Measurements from ENCODE around the gene MED27. TPM values are rescaled to one million over a fixed set of nuclear protein-coding genes. Genes with fewer than 3 reads are reported as not detected.

The MED27 gene
- total RNA-seq, 1 donor, result 19.0 TPM

- TF ChIP-seq CTCF (IDR thresholded peaks at IDR 0.05; ENCODE audit: insufficient read depth, low read depth, low read length), result no peak
- no peak overlapping the region for H3K4me3 ChIP-seq (ENCODE audit: low read depth, low read length)
- peak; percentile 17 for DNase-seq (ENCODE audit: low read depth)
These were observed 71.4 kb downstream of the MED27 start for GRCh38 chr9:132008184-132008803.

- H3K4me3 ChIP-seq (ENCODE audit: low read depth, low read length), result no peak overlapping the region
- TF ChIP-seq CTCF (IDR thresholded peaks at IDR 0.05; ENCODE audit: insufficient read depth, low read depth, low read length), result no peak
- no peak for DNase-seq (ENCODE audit: low read depth)
These were observed 72.2 kb downstream of the MED27 start for GRCh38 chr9:132007371-132008025.

DNA sequence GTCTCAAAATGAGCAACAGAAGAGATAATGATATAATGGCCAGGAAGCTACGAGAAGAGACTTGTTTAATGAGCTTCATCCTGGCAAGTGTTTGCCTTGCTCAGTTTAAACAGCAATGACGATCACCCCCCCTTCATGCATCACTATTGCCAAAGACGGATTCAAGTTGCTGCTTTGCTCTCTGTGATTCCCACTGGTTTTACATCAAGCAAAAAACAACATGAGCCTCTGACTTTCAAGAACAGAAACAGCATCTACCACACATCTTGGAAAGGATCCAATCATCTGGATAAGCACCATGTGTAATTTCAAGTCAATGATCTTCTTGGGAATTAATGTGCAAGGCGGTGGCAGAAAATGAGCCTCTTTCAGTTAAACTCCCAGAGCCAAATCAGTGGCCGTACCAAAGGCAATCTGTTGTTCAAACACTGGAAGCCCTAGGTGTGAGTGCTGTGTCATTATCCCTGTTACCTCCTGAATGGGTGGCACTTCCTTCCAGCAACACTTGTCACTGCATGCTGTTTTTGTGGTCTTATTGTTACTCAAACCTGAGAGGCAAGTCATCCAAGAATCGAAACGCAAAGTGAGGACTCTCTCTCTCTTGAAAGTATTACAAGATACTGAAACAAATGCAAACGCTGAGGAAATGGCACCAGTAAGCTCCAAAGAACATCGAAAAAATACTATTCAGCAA lies 72.8 kb downstream of the MED27 start:
- DNase-seq (ENCODE audit: low read depth), result peak; percentile 56
- no peak overlapping the region for H3K4me3 ChIP-seq (ENCODE audit: low read depth, low read length)
- TF ChIP-seq CTCF (IDR thresholded peaks at IDR 0.05; ENCODE audit: insufficient read depth, low read depth, low read length), result no peak

GRCh38 chr9:132005899-132006298 lies 73.8 kb downstream of the MED27 start:
- no peak for TF ChIP-seq CTCF (IDR thresholded peaks at IDR 0.05; ENCODE audit: insufficient read depth, low read depth, low read length)
- no peak overlapping the region for H3K4me3 ChIP-seq (ENCODE audit: low read depth, low read length)
- peak; percentile 37 for DNase-seq (ENCODE audit: low read depth)

- no peak for TF ChIP-seq CTCF (IDR thresholded peaks at IDR 0.05; ENCODE audit: insufficient read depth, low read depth, low read length)
- DNase-seq (ENCODE audit: low read depth), result no peak
- H3K4me3 ChIP-seq (ENCODE audit: low read depth, low read length), result no peak overlapping the region
These were observed 75.3 kb downstream of the MED27 start for GRCh38 chr9:132004323-132004722.

DNA sequence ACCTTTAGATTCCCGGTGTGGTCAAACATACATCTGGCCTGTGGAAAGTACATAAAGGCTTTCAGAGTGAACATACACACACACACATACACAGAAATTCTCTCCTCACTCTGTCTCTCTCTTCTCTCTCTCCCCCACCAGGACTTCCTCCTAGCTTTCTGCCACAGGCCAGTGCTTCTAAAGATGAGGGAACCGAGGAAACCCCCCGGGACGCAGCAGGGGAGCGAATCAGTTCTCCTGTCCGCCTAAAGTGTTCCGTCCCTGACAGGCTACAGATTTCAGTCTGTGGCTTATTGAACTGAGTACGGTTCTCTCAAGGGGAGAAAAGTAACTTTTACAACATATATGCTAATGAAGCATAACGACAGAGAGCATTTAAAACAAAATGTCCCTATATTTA lies 75.8 kb downstream of the MED27 start:
- TF ChIP-seq CTCF (IDR thresholded peaks at IDR 0.05; ENCODE audit: insufficient read depth, low read depth, low read length), result no peak
- no peak for DNase-seq (ENCODE audit: low read depth)
- no peak overlapping the region for H3K4me3 ChIP-seq (ENCODE audit: low read depth, low read length)
